Motor neuron (in vitro differentiated cells): ENCODE data around the gene A2ML1. TPM values are rescaled to one million over a fixed set of nuclear protein-coding genes. Genes with fewer than 3 reads are reported as not detected.
A peak's percentile ranks its signal among the peaks of the same experiment; 100 is the strongest.
"Not testable (repeated sequence)": the region's sequence is repeated elsewhere in the genome, so short reads cannot be mapped to it uniquely, and the experiment has no call there.

Experiments used
- ATAC-seq, 8 experiments: fragments of 200-7000 bp; cut with Tn5 transposase; replicated peaks in 6 of 8; 2 replicates each; pipeline ENCODE4 v1.8.0; 2021; ENCODE audit warnings: mild to moderate bottlenecking in 8 of 8, moderate library complexity in 8 of 8
- H3K27ac ChIP-seq, 2 donors: fragments of 250-450 bp; sonication (Bioruptor Pico); 2 replicates each; pipeline ENCODE4 v1.9.0; 2021; ENCODE audit warnings: antibody characterized with exemption in 2 of 2, mild to moderate bottlenecking in 2 of 2, moderate library complexity in 1 of 2
- H3K4me1 ChIP-seq, 2 donors: fragments of 250-450 bp; sonication (Bioruptor Pico); replicated peaks in 1 of 2; 2 replicates each; pipeline ENCODE4 v1.6.1; 2021; ENCODE audit warnings: antibody characterized with exemption in 2 of 2, mild to moderate bottlenecking in 2 of 2, moderate library complexity in 1 of 2
- H3K4me3 ChIP-seq, 5 donors: fragments of 250-450 bp; sonication (Bioruptor Pico); 2 replicates each; pipeline ENCODE4 v1.9.0; 2021; ENCODE audit warnings: antibody characterized with exemption in 5 of 5, mild to moderate bottlenecking in 5 of 5, moderate library complexity in 4 of 5
- WGBS, 10 experiments: fragments of 450-650 bp; shearing (Covaris generic); methylation state at CpG; one replicate each; pipeline ENCODE4 v1.0.0; 2022; 5-methylcytosine and 5-hydroxymethylcytosine counted together
- in situ Hi-C, 9 experiments: fragments of 400-800 bp; cut with MboI; loops; one replicate each; pipeline ENCODE4 v1.15.0; 2021; ENCODE audit warnings: low sequenced_read_pairs in 9 of 9, low pct_unique_long_range_greater_than_20kb in 2 of 9; ENCODE audit not compliant: unreplicated experiment in 9 of 9
- total RNA-seq, 8 experiments: library from RNA; unstranded; fragments of 300-600 nt; gene quantifications; 2 replicates each; pipeline versions ENCODE4 v1.2.3 to v1.2.4, GENCODE V29; 2022

Gene A2ML1
- total RNA-seq, 8 experiments from 2014 or later, result 0.33 to 1.7 (median 0.55) TPM; not detected in 1

- WGBS, 10 experiments, result 0 to 100% (median 88%) methylated on average over 1 to 3 of the region's 5 CpGs; no CpG with 5 or more reads in 4 of the 10 experiments
- Histone ChIP-seq H3K27ac (no peak overlapping the region), H3K4me1 (no peaks in the 10 kb centered on the region), H3K4me3 (no peak overlapping the region)
- ATAC-seq, result no peak
- in situ Hi-C loops, result no loop called here
Observed at GRCh38 chr12:8796831-8797626, 25.4 kb upstream of the A2ML1 start.

GRCh38 chr12:8801213-8801612 is 21.2 kb upstream of the A2ML1 start:
- H3K4me3 ChIP-seq, ATAC-seq, H3K27ac ChIP-seq, H3K4me1 ChIP-seq, in situ Hi-C loops: not testable (repeated sequence)
- 83 to 100% methylated on average over 1 of the region's 3 CpGs; no CpG with 5 or more reads in 8 of the 10 experiments for WGBS, 10 experiments

GRCh38 chr12:8804833-8805232 is 17.6 kb upstream of the A2ML1 start:
- H3K4me1 ChIP-seq, in situ Hi-C loops, H3K27ac ChIP-seq, H3K4me3 ChIP-seq, ATAC-seq: not testable (repeated sequence)
- 60 to 90% (median 80%) methylated on average over 1 to 2 of the region's 3 CpGs; no CpG with 5 or more reads in 7 of the 10 experiments for WGBS, 10 experiments

GRCh38 chr12:8805487-8805886 is 16.9 kb upstream of the A2ML1 start:
- in situ Hi-C loops, H3K4me1 ChIP-seq, H3K4me3 ChIP-seq, ATAC-seq, H3K27ac ChIP-seq: not testable (repeated sequence)
- WGBS, 10 experiments, result 82 to 100% (median 96%) methylated on average over 1 to 5 of the region's 11 CpGs; no CpG with 5 or more reads in 6 of the 10 experiments

GRCh38 chr12:8807084-8807483 is 15.3 kb upstream of the A2ML1 start:
- in situ Hi-C loops, H3K27ac ChIP-seq, ATAC-seq, H3K4me3 ChIP-seq, H3K4me1 ChIP-seq: not testable (repeated sequence)
- WGBS, 10 experiments, result 87 to 100% (median 99%) methylated on average over 2 to 8 of the region's 11 CpGs; no CpG with 5 or more reads in 6 of the 10 experiments

DNA sequence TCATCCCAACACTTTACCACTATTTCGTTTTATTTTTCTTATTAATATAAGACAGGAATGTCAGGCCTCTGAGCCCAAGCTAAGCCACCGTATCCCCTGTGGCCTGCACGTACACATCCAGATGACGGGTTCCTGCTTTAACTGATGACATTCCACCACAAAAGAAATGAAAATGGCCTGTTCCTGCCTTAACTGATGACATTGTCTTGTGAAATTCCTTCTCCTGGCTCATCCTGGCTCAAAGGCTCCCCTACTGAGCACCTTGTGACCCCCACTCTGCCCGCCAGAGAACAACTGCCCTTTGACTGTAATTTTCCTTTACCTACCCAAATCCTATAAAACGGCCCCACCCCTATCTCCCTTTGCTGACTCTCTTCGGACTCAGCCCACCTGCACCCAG is 12.3 kb upstream of the A2ML1 start:
- not testable (repeated sequence) for H3K4me3 ChIP-seq

DNA sequence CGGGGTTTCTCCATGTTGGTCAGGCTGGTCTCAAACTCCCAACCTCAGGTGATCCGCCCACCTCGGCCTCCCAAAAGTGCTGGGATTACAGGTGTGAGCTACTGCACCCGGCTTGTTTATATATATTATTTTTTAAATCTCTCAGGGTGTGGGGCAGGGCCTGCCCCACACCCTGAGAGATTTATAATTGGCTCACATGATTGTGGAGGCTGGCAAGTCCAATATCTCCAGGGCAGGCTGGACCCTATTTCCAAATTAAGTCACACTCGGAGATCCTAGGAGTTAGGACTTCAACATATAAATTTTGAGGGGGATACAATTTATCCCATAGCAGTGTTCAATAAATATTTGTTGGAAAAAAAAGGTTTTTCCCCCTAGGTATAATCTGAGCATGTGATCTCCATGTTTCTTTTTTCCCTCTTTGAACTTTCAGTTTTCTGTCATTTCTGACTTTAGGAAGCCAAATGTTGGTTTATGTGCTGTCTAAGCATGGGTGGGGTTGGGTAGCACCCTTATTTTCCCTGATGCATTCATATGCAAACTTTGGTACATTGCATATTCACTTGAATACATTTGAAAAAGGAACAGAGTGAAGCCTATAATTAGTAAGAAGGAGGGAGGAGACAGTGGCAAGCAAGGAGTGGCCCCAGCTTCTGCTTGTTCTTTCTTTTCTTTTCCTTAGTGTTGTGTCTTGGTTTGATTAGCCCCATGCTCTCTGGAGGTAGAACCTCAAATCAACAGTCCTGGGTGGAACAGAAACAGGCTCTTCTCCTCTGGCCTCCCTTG is 8.7 kb upstream of the A2ML1 start:
- Histone ChIP-seq H3K27ac (no peak overlapping the region), H3K4me1 (no peaks in the 10 kb centered on the region), H3K4me3 (no peak overlapping the region)
- 33 to 89% (median 74%) methylated on average over 1 to 5 of the region's 5 CpGs; no CpG with 5 or more reads in 5 of the 10 experiments for WGBS, 10 experiments
- ATAC-seq, result peak in 6 of 8 experiments; percentile 26 to 98 (median 66)
- in situ Hi-C loops, result no loop called here

More for the DNA sequence above, 12.3 kb upstream of the A2ML1 start:
- ATAC-seq, H3K4me1 ChIP-seq, in situ Hi-C loops, H3K27ac ChIP-seq: not testable (repeated sequence)
- 33 to 100% (median 64%) methylated on average over 1 to 6 of the region's 7 CpGs; no CpG with 5 or more reads in 1 of the 10 experiments for WGBS, 10 experiments

DNA sequence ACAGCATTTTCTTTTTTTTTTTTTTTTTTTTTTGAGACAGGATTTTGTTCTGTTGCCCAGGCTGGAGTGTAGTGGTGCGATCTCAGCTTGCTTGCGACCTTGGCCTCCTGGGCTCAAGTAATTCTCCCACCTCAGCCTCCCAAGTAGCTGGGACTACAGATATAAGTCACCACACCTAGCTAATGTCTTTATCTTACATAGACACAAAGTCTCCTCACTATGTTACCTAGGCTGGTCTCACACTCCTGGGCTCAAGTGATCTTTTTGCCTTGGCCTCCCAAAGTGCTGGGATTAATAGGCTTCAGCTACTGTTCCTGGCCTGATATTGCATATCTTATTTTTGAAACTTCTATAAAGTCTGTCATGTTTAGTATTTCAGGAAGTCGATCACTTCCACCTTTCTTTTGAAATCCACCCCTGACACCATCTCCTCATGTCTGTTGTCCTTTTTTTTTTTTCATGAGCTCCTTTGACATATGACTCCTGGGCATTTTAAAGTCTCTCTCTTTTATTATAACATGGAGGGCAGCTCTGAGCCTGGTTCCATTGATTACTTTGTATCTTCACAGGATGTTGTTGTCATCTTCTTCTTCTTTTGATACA is 5.9 kb upstream of the A2ML1 start:
- in situ Hi-C loops, result no loop called here
- WGBS, 10 experiments, result 83 to 100% (median 97%) methylated on average over 1 to 3 of the region's 3 CpGs

DNA sequence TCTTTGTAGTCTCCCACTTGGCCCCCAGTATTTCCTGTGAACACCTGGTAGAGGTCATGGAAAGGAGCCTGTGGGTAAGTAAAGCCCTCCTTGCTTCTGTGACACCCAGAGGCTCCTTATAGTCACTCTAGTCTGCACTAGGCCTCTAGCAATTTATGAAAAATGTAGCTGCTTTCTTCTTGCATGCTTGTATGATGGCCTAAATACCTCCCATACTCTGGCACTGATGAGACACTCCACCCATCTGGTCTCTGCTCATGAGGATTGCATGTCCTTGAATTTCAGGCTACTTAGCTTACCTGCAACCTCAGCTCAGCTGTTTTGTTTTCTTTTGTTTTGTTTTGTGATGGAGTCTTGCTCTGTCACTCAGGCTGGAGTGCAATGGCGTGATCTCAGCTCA is 4.6 kb upstream of the A2ML1 start:
- Histone ChIP-seq H3K27ac (no peak overlapping the region), H3K4me3 (no peak overlapping the region), H3K4me1 (no peaks in the 10 kb centered on the region)
- 83 to 100% methylated on average over 1 of the region's 1 CpG; no CpG with 5 or more reads in 8 of the 10 experiments for WGBS, 10 experiments
- in situ Hi-C loops, result no loop called here
- ATAC-seq, result peak in 2 of 8 experiments; percentile 5 to 20

More for the DNA sequence above, 5.9 kb upstream of the A2ML1 start:
- ATAC-seq, result no peak
- Histone ChIP-seq H3K27ac (no peak overlapping the region), H3K4me1 (no peaks in the 10 kb centered on the region), H3K4me3 (no peak overlapping the region)

DNA sequence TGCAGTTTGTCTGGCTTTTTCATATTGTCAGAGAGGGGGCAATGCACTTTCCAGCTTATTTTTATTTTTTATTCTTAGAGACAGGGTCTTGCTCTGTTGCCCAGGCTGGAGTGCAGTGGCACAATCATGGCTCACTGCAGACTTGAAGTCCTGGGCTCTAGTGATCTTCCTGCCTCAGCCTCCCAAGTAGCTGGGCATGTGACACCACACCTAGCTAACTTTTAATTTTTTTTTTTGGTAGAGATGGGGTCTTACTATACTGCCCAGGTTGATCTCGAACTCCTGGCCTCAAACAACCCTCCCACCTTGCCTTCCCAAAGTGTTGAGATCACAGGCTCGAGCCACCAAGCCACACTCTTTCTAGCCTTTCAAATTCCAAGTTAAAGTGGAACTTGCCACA is 3.9 kb upstream of the A2ML1 start:
- Histone ChIP-seq H3K27ac (no peak overlapping the region), H3K4me1 (no peaks in the 10 kb centered on the region), H3K4me3 (no peak overlapping the region)
- ATAC-seq, result no peak
- WGBS, 10 experiments, result 0 to 100% (median 71%) methylated on average over 1 to 2 of the region's 2 CpGs; no CpG with 5 or more reads in 4 of the 10 experiments
- in situ Hi-C loops, result no loop called here

DNA sequence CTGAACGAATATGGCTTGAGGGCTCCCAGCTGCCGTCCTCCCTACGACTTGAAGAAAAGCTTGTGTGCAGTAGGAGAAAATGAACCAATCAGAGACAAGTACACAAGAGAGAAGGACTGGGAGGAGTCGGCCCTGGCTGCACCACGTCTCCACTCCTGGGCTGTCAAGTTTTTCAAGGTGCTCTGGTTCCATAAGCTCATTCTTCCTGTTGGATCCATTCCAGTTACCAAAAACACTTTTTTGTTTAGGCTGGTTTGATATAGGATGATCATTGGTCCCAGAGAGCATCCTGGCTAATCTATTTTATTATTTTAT is 2.8 kb upstream of the A2ML1 start:
- Histone ChIP-seq H3K4me1 (no peaks in the 10 kb centered on the region), H3K4me3 (no peak overlapping the region), H3K27ac (no peak overlapping the region)
- ATAC-seq, result peak in 1 of 8 experiments; percentile 22
- WGBS, 10 experiments, result 20 to 80% (median 43%) methylated on average over 1 to 4 of the region's 5 CpGs; no CpG with 5 or more reads in 6 of the 10 experiments
- in situ Hi-C loops, result no loop called here

DNA sequence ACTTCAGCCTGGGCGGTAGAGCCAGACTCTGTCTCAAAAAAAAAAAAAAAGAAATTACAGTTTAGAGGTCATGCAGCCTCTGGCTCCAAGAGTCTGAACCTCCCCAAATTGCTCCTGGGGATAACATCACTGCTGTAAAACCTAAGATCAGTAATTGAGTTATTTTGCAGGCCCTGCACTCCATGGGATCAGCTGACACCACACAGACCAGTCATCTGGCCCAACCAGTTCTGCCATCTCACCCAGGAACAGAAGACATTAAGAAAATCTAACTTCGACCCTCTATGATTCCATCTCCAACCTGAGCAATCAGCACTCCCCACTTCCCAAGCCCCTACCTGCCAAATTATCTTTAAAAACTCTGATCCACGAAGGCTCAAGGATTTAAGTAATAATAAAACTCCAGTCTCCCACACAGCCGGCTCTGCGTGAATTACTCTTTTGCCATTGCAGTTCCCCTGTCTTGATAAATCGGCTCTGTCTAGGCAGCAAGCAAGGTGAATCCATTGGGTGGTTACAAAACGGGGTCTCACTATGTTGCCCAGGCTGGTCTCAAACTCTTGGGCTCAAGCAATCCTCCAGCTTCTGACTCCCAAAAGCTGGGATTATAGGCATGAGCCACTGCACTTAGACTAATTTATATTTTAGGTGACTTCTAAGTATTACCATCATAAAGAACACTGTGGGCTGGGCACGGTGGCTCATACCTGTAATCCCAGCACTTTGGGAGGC is 1.6 kb upstream of the A2ML1 start:
- ATAC-seq, in situ Hi-C loops: not testable (repeated sequence)
- WGBS, 10 experiments, result 31 to 100% (median 95%) methylated on average over 1 to 7 of the region's 8 CpGs; no CpG with 5 or more reads in 1 of the 10 experiments

More for the DNA sequence above, 1.6 kb upstream of the A2ML1 start:
- H3K27ac ChIP-seq, H3K4me1 ChIP-seq, H3K4me3 ChIP-seq: not testable (repeated sequence)
